Neural cell (in vitro differentiated cells): ENCODE results near the gene GLT8D1.

Source experiments
- CTCF ChIP-seq: fragments of 450-650 bp; IDR thresholded peaks from 2 replicates; pipeline ENCODE4 v1.5.1; 2014; ENCODE audit warnings: antibody characterized with exemption, mild to moderate bottlenecking, moderate library complexity; ENCODE audit not compliant: poor library complexity, severe bottlenecking
- EP300 ChIP-seq: fragments of 450-650 bp; conservative IDR thresholded peaks from 2 replicates; pipeline ENCODE4 v1.6.1; 2014; ENCODE audit warnings: antibody characterized with exemption, mild to moderate bottlenecking, moderate library complexity; ENCODE audit not compliant: poor library complexity, severe bottlenecking
- EZH2 ChIP-seq: fragments of 200-600, 300-800 bp; shearing (Covaris generic), sonication (generic); IDR thresholded peaks from 2 replicates; pipeline ENCODE4 v1.6.1; 2014; ENCODE audit warnings: antibody characterized with exemption, low read length, borderline replicate concordance, mild to moderate bottlenecking; ENCODE audit not compliant: insufficient read depth, poor library complexity, severe bottlenecking
- POLR2AphosphoS5 ChIP-seq: IDR thresholded peaks from 2 replicates; pipeline ENCODE4 v1.6.1; 2012
- RAD21 ChIP-seq: fragments of 450-650 bp; conservative IDR thresholded peaks from 2 replicates; pipeline ENCODE4 v1.6.1; 2014; ENCODE audit warnings: antibody characterized with exemption, mild to moderate bottlenecking, moderate library complexity
- TAF1 ChIP-seq: IDR thresholded peaks from 2 replicates; pipeline ENCODE4 v1.6.1; 2012; ENCODE audit warnings: low read depth

- TF ChIP-seq CTCF (no peak), TAF1 (no peak), RAD21 (no peak), POLR2AphosphoS5 (no peak), EZH2 (no peak), EP300 (no peak)
These were observed 10.9 kb downstream of the GLT8D1 start for GRCh38 chr3:52694528-52695189.
